Neural progenitor cell (in vitro differentiated cells): ENCODE results near the gene PTPA.

Experiments
- EZH2 ChIP-seq: fragments of 200-600 bp; sonication (generic); IDR thresholded peaks from 2 replicates; pipeline ENCODE4 v1.6.1; 2017; ENCODE audit warnings: antibody characterized with exemption, mild to moderate bottlenecking, moderate library complexity
- TF ChIP-seq, protein P1 (sequence below): fragments of 200-600 bp; sonication (generic); IDR thresholded peaks from 2 replicates; pipeline ENCODE4 v1.5.1; 2017; ENCODE audit warnings: antibody characterized with exemption, mild to moderate bottlenecking

DNA sequence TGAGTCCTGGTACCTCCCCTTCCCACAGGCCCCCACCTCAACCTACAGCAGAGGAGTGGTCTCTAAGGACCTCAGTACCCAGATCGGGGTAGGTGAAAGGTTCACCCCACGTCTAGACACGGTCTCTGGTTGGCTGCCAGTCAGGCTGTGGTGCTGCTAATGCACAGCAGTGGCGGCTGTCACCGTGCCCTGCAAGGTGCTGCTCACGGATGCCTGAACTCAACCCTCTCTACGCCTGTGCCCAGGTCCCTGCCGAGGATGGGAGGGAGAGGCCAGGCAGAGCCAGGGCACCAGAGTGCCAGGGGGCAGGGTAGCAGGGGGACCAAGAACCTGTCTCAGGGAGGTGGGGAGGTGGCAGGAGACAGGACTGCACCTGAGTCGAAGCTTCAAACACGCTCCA is 52.5 kb downstream of the PTPA start:
- no peak for TF ChIP-seq EZH2
- TF ChIP-seq, protein P1, sequence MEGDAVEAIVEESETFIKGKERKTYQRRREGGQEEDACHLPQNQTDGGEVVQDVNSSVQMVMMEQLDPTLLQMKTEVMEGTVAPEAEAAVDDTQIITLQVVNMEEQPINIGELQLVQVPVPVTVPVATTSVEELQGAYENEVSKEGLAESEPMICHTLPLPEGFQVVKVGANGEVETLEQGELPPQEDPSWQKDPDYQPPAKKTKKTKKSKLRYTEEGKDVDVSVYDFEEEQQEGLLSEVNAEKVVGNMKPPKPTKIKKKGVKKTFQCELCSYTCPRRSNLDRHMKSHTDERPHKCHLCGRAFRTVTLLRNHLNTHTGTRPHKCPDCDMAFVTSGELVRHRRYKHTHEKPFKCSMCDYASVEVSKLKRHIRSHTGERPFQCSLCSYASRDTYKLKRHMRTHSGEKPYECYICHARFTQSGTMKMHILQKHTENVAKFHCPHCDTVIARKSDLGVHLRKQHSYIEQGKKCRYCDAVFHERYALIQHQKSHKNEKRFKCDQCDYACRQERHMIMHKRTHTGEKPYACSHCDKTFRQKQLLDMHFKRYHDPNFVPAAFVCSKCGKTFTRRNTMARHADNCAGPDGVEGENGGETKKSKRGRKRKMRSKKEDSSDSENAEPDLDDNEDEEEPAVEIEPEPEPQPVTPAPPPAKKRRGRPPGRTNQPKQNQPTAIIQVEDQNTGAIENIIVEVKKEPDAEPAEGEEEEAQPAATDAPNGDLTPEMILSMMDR: no peak
